ENCODE measurements around the gene IQCK. TPM values are rescaled to one million over a fixed set of nuclear protein-coding genes. Genes with fewer than 3 reads are reported as not detected.
"Not testable (repeated sequence)": the region's sequence is repeated elsewhere in the genome, so short reads cannot be mapped to it uniquely, and the experiment has no call there.

The IQCK gene
- total and polyA plus RNA-seq, 8 donors: 3.5 to 100.0 (median 13.6) TPM

DNA sequence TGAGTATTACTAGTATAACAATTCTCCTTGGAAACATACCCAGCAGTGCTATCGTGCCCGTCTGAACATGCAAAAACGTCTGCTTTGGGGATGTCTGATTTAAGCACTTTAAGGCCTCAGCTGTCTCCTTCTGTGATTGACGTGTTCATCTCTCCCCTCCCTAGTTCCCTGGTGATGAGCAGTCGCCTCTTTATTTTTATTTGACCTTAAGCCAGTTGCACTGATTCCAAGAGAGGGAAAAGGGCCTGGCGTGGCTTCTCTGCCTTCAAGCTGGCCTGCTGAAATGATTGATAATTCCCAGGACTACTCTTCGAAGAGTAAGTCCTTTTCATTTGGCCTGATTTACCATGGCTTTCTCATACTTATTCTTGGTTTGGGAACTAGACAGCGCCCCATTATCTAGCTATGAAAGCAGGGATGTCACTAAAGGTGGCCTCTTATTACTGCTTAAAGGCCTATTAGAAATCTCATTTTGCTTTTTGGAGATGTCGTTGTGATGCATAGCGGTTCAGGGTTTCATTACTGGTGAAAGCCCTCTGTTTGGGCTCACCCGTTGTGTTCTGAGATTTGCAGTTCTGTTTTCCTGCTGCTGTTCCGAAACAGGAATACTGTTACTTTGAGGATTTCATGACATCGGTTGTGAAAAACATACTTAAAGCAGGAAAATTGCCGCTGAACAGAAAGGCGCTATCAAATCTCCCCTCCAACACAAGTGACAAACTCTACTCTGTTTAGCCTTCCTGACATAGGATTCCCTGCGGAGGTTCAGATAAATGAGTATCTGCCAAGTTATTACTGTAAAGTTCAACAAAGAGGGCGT is 65.5 kb downstream of the IQCK start:
- Histone ChIP-seq H3K36me3 (no peaks in the 10 kb centered on the region), H3K4me3 (no peak overlapping the region), H3K27ac (peak overlapping the region in 1 of 5 donors; percentile 31), H3K4me1 (peaks cover 0 to 13% (median 10%) of the 10 kb centered on the region in 4 donors), H3K9me3 (no peaks in the 10 kb centered on the region), H3K27me3 (no peaks in the 10 kb centered on the region)
- TF ChIP-seq, protein P1, sequence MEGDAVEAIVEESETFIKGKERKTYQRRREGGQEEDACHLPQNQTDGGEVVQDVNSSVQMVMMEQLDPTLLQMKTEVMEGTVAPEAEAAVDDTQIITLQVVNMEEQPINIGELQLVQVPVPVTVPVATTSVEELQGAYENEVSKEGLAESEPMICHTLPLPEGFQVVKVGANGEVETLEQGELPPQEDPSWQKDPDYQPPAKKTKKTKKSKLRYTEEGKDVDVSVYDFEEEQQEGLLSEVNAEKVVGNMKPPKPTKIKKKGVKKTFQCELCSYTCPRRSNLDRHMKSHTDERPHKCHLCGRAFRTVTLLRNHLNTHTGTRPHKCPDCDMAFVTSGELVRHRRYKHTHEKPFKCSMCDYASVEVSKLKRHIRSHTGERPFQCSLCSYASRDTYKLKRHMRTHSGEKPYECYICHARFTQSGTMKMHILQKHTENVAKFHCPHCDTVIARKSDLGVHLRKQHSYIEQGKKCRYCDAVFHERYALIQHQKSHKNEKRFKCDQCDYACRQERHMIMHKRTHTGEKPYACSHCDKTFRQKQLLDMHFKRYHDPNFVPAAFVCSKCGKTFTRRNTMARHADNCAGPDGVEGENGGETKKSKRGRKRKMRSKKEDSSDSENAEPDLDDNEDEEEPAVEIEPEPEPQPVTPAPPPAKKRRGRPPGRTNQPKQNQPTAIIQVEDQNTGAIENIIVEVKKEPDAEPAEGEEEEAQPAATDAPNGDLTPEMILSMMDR (IDR thresholded peaks at IDR 0.05): no peak
- no peak for TF ChIP-seq POLR2AphosphoS5 (IDR thresholded peaks at IDR 0.05)
- no peak for TF ChIP-seq EP300 (IDR thresholded peaks at IDR 0.05)
- TF ChIP-seq POLR2A (IDR thresholded peaks at IDR 0.05): no peak
- peak in 1 of 2 donors; percentile 44 for DNase-seq
- intact Hi-C loops (cut with DNase I; ENCODE audit: low total_unique reads): no loop called here
- whole genome bisulfite sequencing, 5 donors: 74 to 85% (median 80%) methylated on average over 17 of the region's 17 CpGs

DNA sequence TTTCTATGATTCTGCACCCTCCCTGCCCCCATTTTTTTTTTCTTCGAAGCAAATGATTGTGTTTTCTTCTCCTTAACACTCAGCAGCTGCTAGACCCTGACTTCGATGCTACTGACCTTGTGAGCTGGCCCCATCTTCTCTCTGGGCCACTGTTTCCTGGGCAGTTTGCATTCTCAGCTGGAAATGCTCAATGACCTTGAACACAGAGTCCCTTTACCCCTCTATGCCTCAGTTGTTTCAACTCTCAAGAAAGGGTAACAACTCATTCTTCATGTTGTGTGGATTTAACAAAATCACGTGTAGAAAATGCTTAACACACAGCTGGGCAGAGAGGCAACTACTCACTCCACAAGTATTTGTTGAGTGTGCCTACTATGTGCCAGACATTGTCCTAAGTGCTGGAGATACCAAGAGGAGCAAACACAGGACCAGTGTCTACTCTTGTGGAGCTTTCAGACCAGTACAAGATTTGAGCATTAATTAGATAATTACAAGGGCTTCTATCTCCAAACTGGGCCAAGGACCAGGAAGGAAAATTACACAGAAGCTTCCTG is 66.2 kb downstream of the IQCK start:
- intact Hi-C loops (cut with DNase I; ENCODE audit: low total_unique reads): no loop called here
- 67 to 83% (median 80%) methylated on average over 3 of the region's 3 CpGs for WGBS, 5 donors
- Histone ChIP-seq H3K4me1 (peaks cover 0 to 13% (median 10%) of the 10 kb centered on the region in 4 donors), H3K9me3 (no peaks in the 10 kb centered on the region), H3K36me3 (no peaks in the 10 kb centered on the region), H3K4me3 (no peak overlapping the region), H3K27ac (peak overlapping the region in 1 of 5 donors; percentile 31), H3K27me3 (no peaks in the 10 kb centered on the region)
- no peak for DNase-seq
- TF ChIP-seq POLR2A (IDR thresholded peaks at IDR 0.05) (no peak), EP300 (IDR thresholded peaks at IDR 0.05) (no peak), POLR2AphosphoS5 (IDR thresholded peaks at IDR 0.05) (no peak)
- TF ChIP-seq, protein P1 (IDR thresholded peaks at IDR 0.05): no peak

GRCh38 chr16:19785081-19785480 is 67.0 kb downstream of the IQCK start:
- no peaks in the 10 kb centered on the region for H3K9me3 ChIP-seq
- DNase-seq: no peak
- no peaks in the 10 kb centered on the region for H3K27me3 ChIP-seq
- no peak overlapping the region for H3K27ac ChIP-seq
- no peak for TF ChIP-seq POLR2A (IDR thresholded peaks at IDR 0.05)
- TF ChIP-seq EP300 (IDR thresholded peaks at IDR 0.05): no peak
- no peak for TF ChIP-seq POLR2AphosphoS5 (IDR thresholded peaks at IDR 0.05)
- TF ChIP-seq, protein P1 (IDR thresholded peaks at IDR 0.05): no peak
- no peaks in the 10 kb centered on the region for H3K36me3 ChIP-seq
- no peak overlapping the region for H3K4me3 ChIP-seq
- 40 to 100% (median 88%) methylated on average over 1 of the region's 1 CpG for WGBS, 5 donors
- H3K4me1 ChIP-seq: peaks cover 0 to 13% (median 10%) of the 10 kb centered on the region in 4 donors
- intact Hi-C loops (cut with DNase I; ENCODE audit: low total_unique reads): no loop called here

DNA sequence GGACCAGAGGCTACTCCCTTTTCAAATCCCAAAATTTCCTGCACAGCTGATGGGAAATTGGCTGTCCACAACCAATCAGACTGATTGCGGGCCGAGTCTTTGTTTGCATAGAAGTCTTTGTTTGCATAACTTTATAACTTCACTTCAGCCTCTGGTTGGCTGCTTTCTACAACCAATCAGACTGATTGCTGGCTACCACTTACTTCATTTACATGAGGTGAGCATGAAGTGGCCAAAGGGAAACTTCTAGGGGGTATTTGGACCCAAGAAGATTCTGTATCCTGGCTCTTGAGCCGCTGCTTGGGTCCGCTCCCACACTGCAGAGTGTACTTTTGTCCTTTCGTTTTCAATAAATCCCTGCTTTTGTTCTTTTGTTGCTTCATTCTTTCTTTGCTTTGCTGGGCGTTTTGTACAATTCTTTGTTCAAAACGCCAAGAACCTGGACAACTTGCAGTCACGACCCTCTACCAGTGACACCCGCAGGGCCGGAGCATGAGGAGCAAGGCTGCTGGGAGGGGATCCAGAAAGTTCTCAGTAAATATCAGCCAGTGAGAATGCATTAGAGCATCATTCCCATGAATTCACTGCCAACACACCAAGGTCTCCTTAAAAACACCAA is 67.5 kb downstream of the IQCK start:
- peak in 1 of 2 donors; percentile 36 for DNase-seq
- TF ChIP-seq POLR2AphosphoS5 (IDR thresholded peaks at IDR 0.05): no peak
- TF ChIP-seq, protein P1 (IDR thresholded peaks at IDR 0.05): no peak
- no peak for TF ChIP-seq EP300 (IDR thresholded peaks at IDR 0.05)
- no peak for TF ChIP-seq POLR2A (IDR thresholded peaks at IDR 0.05)
- Histone ChIP-seq H3K27ac (peak overlapping the region in 2 of 5 donors; percentile 30 to 34), H3K4me1 (peaks cover 0 to 13% (median 10%) of the 10 kb centered on the region in 4 donors), H3K4me3 (peak overlapping the region in 1 of 4 donors; percentile 2), H3K27me3 (no peaks in the 10 kb centered on the region), H3K36me3 (no peaks in the 10 kb centered on the region), H3K9me3 (no peaks in the 10 kb centered on the region)
- intact Hi-C loops (cut with DNase I; ENCODE audit: low total_unique reads): no loop called here
- WGBS, 5 donors: 25 to 50% (median 28%) methylated on average over 10 of the region's 10 CpGs

GRCh38 chr16:19801369-19801768 is 83.3 kb downstream of the IQCK start:
- H3K27ac ChIP-seq; H3K4me3 ChIP-seq; DNase-seq; H3K27me3 ChIP-seq; H3K36me3 ChIP-seq; intact Hi-C loops (cut with DNase I; ENCODE audit: low total_unique reads): not testable (repeated sequence)
- H3K9me3 ChIP-seq: peaks cover 0 to 11% (median 2%) of the 10 kb centered on the region in 4 donors
- 80 to 100% (median 100%) methylated on average over 1 of the region's 5 CpGs; no CpG with 5 or more reads in 2 of the 5 donors for WGBS, 5 donors
- peaks cover 12 to 25% (median 14%) of the 10 kb centered on the region in 4 donors for H3K4me1 ChIP-seq

GRCh38 chr16:19801824-19802223 is 83.8 kb downstream of the IQCK start:
- H3K27me3 ChIP-seq; intact Hi-C loops (cut with DNase I; ENCODE audit: low total_unique reads); H3K36me3 ChIP-seq; H3K27ac ChIP-seq; DNase-seq; H3K4me3 ChIP-seq: not testable (repeated sequence)
- peaks cover 12 to 25% (median 15%) of the 10 kb centered on the region in 4 donors for H3K4me1 ChIP-seq
- H3K9me3 ChIP-seq: peaks cover 0 to 14% (median 2%) of the 10 kb centered on the region in 4 donors
- WGBS, 5 donors: 0 to 63% (median 33%) methylated on average over 1 to 2 of the region's 4 CpGs

Measured in stomach (tissue), 9 donors.